GM18861 (cell line): Measurements from ENCODE around the gene SLC22A3.
A peak's percentile ranks its signal among the peaks of the same experiment; 100 is the strongest.
"Not testable (repeated sequence)": the region's sequence is repeated elsewhere in the genome, so short reads cannot be mapped to it uniquely, and the experiment has no call there.

ENCODE experiments used
- ATAC-seq: cut with Tn5 transposase; IDR thresholded peaks from one replicate; pipeline ENCODE4 v1.9.1; 2021; ENCODE audit not compliant: unreplicated experiment

The SLC22A3 gene

DNA sequence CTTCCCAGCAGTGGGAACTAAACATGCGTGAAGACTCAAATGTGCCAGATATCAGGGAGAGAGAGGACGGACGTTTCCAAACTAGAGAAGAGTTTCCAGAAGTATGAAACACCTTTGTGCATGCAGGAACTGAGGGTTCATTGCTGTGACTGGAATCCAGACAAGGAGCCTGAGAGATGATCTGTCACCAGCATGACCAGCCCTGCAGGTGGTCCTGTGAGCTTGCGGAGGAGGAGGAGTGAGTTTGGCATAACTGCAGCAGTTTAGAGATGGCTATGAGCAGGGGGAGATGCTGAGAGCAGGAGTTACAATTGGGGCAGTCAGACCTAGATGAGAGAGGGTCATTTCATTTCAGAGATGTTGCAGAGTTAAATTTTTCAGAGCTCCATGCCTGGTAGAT is 89.6 kb downstream of the SLC22A3 start:
- ATAC-seq = no peak

DNA sequence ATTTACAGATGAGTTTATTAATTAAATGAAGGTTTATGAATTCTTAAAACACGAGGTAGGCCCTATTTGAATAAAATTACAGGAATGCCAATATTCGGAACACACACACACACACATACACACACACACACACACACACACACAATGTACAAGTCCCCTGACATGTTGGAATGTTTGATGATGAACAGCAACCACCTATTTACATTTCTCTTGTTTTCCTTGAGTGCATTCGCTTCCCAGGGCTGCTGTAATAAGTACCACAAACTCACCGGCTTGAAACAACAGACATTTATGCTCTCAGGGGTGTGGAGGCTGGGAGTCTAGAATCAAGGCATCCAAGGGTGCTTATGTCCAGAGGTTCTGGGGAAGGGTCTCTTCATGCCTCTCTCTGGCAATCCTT is 90.3 kb downstream of the SLC22A3 start:
- ATAC-seq = no peak

DNA sequence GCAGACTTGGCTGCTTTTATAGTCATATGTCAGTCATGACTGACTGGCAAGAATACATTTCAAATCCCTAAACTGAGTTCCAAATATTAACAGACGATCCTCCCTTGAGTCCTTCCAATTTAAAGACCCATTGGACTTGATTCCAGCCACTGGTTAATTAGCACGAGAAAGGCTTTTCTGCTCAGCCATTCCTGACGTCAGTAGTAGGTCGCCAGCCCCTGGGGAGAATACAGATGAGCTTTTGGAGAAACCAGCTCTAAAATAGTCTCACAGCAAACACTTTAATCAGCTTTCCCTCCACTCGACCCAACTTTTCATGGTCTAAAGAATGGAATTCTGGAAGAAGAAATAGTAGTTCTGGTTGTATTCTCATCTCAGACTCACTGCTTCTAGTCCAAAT is 91.6 kb downstream of the SLC22A3 start:
- ATAC-seq = no peak

DNA sequence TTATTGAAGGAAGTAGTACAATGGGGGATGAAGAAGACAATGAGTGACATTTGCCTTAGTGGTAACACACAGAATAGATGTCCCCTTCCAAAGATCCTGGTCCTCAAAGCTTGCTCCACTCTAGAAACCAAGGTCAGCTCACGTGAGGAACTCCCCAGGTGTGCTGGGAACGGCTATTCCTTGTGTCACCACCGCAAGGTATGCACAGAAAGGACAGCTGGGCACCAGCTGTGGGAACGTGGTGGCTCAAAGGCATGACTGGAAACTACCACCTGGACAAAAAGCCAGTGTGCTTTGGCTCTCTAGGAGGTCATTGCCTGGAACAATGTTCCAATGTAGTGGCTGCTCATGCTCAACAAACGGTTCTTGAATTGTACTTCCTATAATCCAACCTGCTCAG is 94.0 kb downstream of the SLC22A3 start:
- no peak for ATAC-seq

DNA sequence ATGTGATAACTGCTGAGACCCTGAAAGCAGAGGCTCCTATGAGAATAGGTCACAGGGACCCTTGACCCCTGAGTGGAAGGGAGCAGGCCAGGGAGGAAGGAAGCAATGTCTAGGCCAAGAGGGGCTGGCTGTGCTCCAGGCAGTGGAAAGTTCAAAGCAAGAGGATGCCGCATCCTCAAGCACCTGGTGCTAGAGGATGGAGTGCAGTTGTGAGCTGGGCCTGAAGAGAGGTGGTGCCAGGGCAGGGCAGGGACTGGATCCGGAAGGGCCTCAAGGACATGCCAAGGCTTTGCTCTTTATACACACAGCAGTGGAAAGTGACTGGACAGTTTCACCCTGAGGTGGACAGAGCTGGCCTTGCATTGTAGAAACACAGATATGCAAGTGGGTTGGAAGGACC is 97.0 kb downstream of the SLC22A3 start:
- no peak for ATAC-seq

DNA sequence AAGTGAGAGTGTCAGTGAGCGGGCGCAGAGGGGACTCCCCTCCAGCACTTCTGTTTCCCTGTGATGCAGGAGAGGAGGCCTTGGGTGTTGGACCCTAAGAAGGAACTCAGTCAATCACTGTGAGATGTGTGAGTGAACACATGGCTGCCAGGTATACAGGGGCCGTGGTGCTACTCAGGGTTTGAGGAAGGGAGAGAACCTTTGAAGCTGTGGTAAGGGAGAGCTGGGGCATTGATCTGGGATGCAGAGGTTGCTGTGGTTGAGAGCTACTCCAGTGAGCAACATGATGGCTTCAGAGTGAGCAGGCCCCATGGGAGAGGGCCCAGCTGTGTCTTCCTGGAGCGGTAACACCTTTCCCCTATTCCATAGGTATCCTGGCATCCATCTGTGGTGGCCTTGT is 99.2 kb downstream of the SLC22A3 start:
- no peak for ATAC-seq

DNA sequence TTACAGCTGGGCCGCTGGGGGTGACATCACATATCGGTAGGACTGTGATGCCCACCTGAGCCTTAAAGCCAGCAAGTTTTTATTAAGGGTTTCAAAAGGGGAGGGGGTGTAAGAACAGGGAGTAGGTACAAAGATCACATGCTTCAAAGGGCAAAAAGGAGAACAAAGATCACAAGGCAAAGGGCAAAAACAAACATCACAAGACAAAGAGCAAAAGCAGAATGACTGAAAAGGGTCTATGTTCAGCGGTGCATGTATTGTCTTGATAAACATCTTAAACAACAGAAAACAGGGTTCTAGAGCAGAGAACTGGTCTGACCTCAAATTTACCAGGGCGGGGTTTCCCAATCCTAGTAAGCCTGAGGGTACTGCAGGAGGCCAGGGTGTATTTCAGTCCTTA is 101.6 kb downstream of the SLC22A3 start:
- not testable (repeated sequence) for ATAC-seq

DNA sequence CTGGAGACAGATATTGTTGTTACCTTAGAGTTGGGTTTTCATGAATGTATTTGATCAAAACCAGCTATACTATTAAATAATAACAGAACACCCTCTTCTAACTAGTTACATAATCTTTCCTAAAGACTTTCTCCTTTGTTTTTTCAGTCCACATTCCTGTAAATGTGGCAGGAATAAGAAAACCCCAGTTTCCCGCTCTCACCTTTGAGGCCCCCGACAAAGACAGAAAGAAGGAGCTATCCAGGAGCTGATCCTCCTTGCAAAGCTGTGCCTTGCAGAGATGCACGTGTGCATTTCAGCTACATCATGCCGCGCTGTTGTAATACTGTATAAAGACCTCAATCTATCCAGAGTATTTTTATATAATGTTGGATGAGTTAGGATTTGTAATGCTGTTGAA is 102.7 kb downstream of the SLC22A3 start:
- no peak for ATAC-seq

DNA sequence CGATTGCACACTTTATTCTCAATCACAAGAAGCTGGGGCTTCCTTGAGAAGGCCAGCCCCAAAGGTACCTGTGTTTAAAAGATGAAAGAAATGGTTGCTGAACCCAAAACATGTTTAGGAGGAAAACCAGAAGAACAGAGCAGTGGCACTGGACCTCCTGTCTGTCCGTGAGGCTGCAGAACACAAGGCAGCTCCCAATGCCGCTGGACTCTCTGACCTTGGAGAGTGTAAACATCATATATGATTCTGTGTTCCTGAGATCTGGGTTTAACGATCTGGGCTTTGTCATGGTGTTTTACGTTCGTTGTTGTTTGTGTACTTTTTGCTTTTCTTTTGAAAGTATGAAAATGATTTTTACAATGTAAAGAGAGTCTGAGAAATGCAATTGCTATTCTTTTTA is 106.1 kb downstream of the SLC22A3 start:
- ATAC-seq = no peak

DNA sequence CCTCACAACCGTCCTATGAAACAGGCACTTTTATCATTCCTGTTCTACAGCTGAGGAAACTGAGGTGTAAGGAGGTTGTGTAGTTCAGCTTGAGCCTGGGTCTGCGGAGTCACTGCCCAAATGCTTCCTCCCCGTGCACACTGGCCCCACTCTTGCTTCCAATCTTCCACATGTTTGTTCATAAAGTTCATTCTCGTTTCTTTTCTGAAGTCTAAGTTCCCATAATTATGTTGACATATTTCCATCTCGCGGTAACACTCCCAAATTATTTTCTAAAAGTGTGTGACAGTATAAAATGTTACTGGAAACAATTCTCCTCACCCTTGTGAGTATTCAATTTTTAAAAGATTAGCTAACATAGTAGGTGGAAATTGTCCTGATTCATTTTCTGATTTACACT is 106.9 kb downstream of the SLC22A3 start:
- ATAC-seq = no peak

DNA sequence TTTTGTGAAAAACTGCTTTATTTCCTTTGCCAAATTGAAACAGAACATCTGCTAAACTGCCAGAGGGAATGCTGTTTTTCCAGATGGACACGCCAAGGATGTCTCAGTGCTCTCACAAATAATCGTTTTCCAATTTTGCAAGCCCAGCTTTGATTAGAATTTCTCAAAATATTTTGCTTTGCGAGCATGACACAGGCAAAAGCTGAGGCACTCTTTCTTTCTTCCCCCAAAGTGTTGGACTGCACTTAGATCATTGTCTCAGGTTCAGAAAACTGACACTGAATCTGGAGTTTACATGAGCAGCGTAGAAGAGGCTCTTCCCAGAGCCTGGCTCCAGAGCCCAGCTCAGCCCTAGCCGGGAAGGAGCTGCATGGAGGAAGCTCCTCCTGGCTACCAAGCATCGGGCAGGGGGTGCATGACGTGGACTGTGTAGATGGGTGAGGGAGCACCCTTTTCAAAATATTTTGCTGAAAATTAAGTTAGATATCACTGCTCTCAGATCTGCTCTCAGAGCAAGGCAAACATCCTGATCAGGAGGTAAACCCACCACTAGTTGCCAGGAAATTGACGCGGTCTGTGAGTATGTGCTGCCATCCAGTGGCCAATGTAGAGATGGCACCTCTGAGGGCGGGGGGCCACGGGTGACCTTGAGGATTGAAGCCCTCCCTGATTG is 107.5 kb downstream of the SLC22A3 start:
- peak; percentile 67 for ATAC-seq

DNA sequence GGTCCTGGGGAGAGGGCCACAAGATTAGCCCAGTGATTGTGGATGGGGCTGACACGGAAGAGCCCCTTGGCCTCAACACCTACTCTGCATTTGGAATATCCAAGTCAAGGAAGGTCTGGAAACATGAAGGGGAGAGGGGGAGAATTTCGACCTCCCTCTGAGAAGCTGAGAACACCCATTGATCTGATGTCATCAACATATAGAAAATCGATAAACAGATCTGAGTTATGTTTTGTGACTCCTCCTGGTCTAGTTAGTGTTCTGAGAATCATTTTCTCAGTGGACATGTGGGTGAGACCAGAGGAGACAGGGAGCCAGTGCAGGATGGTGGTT is 108.0 kb downstream of the SLC22A3 start:
- no peak for ATAC-seq

DNA sequence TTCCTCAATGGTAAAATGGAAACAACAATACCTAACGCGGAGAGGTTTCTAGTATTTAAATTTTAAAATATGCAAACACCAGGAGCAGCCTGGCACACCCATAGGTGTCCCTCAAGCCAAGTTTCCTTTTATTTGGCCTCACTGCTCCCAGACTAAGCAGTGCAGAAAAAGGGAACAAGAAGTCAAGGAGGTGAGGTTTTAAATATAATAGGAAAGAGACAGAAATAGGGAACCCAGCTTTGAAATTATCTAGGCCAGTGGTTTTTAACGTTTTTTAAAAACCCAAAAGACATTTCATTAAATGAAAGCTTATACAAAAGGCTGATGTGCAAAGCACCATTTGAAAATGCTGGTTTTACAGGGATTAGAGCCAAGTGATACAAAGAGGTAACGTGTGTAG is 109.6 kb downstream of the SLC22A3 start:
- no peak for ATAC-seq

DNA sequence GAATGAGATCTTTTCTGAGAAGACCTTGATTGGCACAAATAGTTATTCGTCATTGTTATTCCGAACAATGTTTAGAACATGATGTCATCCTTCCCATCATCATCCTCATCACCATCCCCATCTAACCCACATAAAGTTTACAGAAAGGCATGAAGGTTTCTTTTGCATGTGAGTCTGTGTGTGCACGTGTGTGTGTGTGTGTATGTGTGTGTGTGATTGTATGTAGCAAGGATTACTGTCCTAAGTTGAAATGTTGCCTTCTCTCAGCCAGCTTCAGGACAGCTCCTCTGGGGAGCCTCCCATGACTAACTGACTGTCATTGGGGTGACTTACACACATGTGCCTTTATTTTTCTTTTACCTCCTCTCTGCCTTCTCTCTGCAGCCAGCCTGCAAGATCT is 113.5 kb downstream of the SLC22A3 start:
- no peak for ATAC-seq

DNA sequence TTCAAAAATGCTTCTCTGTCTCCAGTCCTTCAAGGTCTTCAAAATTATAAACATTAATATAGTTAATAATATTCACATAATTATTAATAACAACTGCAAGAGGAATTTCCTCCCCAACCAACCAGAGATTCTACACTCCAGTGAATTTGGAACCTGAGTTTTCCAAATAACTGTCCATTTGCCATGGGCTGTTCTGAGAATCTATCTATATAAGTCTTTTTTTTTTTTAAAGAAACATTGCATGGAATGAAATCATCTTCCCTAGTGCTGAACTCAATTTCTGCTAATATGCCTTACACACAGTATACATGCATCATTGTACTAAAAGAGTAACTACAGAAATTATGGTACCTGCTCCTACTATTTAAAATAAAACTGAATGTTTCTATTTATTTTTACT is 113.9 kb downstream of the SLC22A3 start:
- ATAC-seq = peak; percentile 9

DNA sequence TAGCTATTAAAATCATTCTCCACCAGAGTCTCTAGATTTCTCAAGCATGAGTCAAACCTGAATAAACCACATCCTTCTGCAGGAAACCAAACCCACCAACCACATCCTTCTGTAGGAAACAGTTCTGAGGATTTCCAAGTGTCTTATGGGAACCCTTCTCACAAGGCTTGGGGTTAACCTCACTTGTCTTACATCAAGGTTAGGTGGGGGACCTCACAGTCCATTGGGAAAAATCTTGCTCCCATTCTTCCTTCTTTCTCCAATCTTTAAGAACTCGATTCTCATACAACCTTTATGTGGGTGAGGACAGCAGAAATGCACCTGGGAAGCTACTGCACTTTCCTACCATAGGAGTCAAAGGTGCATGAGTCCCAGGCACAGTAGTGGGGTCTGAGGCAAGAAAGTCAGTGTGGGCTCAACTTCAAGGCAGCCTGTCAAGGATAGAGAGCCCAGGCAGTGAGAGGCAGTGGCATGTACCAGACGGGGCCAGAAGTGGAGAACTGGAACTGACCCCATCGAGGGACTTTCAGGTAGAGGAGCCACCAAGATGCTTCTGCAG is 114.5 kb downstream of the SLC22A3 start:
- ATAC-seq = peak; percentile 99

DNA sequence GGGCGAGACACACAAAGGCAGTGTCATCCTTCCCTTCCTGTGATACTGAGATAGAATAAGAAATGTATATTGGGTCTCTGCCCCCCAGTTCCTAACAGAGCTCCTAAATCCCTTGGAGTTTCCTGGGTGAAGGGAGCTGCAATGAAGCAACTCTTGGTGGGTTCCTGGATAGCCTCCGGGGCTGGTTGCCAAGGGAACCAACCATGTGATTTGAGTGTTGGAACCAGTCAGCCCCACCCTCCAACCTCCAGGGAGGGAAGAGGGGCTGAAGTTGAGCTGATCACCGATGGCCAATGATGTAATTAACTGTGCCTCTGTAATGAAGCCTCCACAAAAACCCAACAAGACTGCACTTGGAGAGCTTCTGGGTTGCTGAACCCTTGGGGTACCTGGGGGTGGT is 116.6 kb downstream of the SLC22A3 start:
- ATAC-seq = no peak

DNA sequence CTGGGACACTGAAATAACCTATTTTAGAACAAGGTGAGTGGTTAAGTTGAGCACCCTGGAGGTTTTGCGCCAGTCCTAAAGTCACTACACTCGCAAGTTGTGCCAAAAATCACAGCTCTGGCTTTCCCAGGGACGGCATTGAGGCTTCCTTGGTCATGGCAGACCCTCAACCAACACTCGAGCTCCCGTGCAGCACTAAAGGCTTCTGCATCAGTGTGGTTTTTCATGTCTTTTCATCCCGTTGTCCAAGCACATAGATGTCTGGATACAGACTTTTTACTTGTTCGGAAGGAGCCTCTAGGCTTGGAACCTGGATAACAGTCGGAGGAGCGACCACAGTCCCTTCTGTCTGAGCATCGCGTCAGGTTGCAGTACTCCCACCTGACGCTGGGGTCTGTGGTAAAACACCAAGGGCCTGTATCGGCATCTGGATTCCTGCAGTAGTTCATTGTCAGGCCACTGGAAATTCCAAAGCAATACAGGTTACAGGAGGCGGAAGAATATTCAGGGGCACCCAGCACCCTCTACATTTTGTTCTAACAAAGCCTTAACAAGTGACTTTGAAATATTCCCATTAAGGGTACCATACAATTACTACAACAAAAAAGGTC is 119.2 kb downstream of the SLC22A3 start:
- ATAC-seq = not testable (repeated sequence)

DNA sequence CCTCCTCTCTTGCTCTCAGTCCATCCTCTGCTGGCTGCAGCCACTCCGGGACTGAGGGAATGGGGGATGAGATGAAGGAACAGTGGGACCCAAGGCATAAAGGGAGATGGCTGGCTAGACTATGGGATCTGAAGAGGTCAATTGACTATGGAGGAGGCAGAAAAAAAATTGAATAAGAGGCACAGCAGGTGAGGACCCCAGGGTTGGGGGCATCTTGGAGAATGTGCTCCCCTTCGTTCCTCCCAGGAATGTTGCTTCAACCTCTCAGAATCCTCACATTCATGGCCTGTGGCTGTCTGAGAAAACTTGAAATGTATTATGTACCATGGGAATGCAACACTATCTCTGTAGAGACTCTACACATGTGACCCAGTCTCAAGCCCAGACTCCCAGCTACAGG is 121.0 kb downstream of the SLC22A3 start:
- ATAC-seq = no peak

DNA sequence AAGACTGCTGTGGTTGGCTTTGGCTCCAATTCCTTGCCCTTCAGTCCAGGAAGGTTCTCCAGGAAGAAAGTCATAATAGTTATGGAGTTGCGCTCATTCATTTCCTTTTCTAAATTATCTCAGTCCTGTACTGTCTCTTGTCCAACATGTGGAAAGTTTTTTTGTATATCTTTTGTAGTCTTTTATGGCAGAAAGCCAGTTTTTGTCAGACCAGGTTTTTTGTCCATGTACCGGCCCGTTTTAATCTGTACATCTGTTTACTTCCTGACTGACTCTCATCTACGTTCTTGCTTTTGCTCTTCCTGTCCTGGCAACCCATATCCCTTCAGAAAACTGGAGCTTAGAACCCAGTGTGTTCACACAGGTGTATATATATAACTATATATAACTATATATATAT is 127.9 kb downstream of the SLC22A3 start:
- not testable (repeated sequence) for ATAC-seq

DNA sequence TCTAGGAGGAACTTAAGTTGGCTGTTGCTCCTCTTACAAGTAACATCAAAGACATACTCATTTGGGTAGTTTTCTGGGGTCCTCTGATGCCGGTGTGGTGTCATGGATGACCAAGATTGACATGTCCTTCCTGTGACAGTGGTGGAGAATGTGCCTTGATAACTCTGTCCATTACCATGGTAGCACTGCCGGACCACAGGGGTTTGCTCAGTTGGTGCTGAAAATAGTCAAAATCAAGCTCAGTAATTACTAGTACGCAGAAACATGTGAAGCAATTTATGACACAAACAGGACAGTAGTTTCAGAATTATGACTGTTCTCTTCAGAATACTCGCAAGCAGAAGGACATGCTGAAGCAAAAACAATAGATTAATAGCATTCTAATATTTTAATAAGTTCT is 128.9 kb downstream of the SLC22A3 start:
- ATAC-seq = not testable (repeated sequence)

DNA sequence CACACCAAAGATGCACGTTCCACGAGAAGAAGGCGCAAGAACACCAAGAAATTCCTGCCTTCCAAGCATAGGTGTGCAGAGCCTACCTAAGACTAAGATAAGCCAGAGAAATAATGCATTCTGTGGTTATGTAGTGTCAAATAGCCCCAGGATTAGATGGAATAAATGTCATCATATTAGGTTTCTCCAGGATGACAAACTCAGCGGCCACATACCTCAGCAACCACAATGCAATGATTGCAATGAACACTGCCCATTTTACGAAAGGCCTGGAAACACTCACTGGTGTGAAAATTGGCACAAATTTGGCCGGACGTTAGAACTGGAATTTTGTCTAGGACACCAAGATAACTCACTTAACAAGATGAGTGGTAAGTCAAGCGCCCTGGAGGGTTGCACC is 129.7 kb downstream of the SLC22A3 start:
- no peak for ATAC-seq

DNA sequence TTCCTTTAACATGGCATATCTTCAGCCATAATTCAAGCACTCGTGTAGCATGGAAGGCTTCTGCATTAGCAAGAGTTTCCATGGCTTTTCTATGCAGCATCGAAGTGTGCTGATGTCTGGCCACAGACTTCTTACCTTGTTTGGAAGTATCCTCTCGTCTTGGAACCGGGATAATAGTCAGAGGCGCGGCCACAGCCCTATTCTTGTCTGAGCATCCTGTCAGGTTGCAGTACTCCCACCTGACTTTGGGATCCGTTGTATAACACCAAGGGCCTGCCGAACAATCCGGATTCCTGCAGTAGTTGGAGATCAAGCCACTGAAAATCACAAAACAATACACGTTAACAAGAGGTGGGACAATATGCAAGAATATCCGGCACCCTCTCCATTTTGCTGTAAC is 138.9 kb downstream of the SLC22A3 start:
- no peak for ATAC-seq
